Tibial artery (tissue), 4 donors: Measurements from ENCODE around the gene PRDM4.

Experiments used
- DNase-seq, 2 donors: peaks; one replicate each; pipeline ENCODE4 v3.0.0-alpha.2; 2019
- H3K27ac ChIP-seq, 2 donors: fragments of 200-600 bp; sonication (generic) in 1 of 2; 1 replicate in 1 of 2; 2 replicates in 1 of 2; pipeline ENCODE4 v1.5.1; 2018 to 2019; ENCODE audit warnings: mild to moderate bottlenecking in 1 of 2
- H3K27me3 ChIP-seq, 2 donors: fragments of 200-600 bp; sonication (generic) in 1 of 2; one replicate each; pipeline versions ENCODE4 v1.5.1 to v1.6.0; 2016 to 2019
- H3K36me3 ChIP-seq, 3 donors: fragments of 200-600 bp; sonication (generic) in 2 of 3; one replicate each; pipeline ENCODE4 v1.5.1; 2016 to 2019; ENCODE audit warnings: mild to moderate bottlenecking in 2 of 3
- H3K4me1 ChIP-seq, 4 donors: fragments of 200-600 bp; sonication (generic) in 2 of 4; 1 replicate in 3 of 4; 2 replicates in 1 of 4; pipeline ENCODE4 v1.5.1; 2016 to 2019
- H3K4me3 ChIP-seq, 2 donors: fragments of 200-600 bp; sonication (generic) in 1 of 2; 1 replicate in 1 of 2; 2 replicates in 1 of 2; pipeline ENCODE4 v1.5.1; 2018 to 2019; ENCODE audit warnings: mild to moderate bottlenecking in 2 of 2
- H3K9me3 ChIP-seq, 3 donors: fragments of 200-600 bp; sonication (generic) in 1 of 3; one replicate each; pipeline ENCODE4 v1.5.1; 2016 to 2019
- intact Hi-C: fragments of 100-400 bp; cut with DNase I; formaldehyde crosslinking; loops from one replicate; pipeline ENCODE4 v1.15.0; 2023; ENCODE audit warnings: low total_unique reads
- TF ChIP-seq, protein P1 (sequence below), 2 experiments: fragments of 200-600 bp in 1 of 2; fragments of 450-650 bp in 1 of 2; IDR thresholded peaks; one replicate each; pipeline ENCODE4 v1.5.1; 2017 to 2019; ENCODE audit warnings: antibody characterized with exemption in 2 of 2, mild to moderate bottlenecking in 1 of 2, moderate library complexity in 1 of 2

The PRDM4 gene

DNA sequence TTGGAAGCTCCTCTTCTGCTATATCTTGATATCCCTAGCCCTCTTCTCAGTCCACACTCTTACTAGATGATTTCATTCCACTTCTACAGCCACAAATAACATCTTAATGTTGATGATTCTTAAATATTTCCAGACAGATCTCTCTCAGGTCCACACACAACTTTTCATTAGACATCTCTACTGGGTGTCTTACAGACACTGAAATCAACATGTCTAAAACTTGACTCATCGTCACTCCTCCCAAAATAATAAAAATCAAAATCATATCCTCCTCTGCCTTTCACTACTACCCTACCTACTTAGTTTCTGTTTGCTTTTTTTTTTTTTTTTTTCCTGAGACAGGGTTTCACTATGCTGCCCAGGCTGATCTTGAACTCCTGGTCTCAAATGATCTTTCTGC lies 11.9 kb downstream of the PRDM4 start:
- no peak overlapping the region for H3K4me3 ChIP-seq
- no peaks in the 10 kb centered on the region for H3K27me3 ChIP-seq
- no peak for DNase-seq
- H3K36me3 ChIP-seq: peaks cover 54 to 88% (median 65%) of the 10 kb centered on the region in 3 donors
- H3K9me3 ChIP-seq: no peaks in the 10 kb centered on the region
- intact Hi-C loops: no loop called here
- peaks cover 0 to 15% (median 4%) of the 10 kb centered on the region in 4 donors for H3K4me1 ChIP-seq
- no peak overlapping the region for H3K27ac ChIP-seq
- TF ChIP-seq, protein P1, sequence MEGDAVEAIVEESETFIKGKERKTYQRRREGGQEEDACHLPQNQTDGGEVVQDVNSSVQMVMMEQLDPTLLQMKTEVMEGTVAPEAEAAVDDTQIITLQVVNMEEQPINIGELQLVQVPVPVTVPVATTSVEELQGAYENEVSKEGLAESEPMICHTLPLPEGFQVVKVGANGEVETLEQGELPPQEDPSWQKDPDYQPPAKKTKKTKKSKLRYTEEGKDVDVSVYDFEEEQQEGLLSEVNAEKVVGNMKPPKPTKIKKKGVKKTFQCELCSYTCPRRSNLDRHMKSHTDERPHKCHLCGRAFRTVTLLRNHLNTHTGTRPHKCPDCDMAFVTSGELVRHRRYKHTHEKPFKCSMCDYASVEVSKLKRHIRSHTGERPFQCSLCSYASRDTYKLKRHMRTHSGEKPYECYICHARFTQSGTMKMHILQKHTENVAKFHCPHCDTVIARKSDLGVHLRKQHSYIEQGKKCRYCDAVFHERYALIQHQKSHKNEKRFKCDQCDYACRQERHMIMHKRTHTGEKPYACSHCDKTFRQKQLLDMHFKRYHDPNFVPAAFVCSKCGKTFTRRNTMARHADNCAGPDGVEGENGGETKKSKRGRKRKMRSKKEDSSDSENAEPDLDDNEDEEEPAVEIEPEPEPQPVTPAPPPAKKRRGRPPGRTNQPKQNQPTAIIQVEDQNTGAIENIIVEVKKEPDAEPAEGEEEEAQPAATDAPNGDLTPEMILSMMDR (IDR thresholded peaks at IDR 0.05): no peak

GRCh38 chr12:107748472-107748871 lies 12.5 kb downstream of the PRDM4 start:
- peaks cover 60 to 89% (median 65%) of the 10 kb centered on the region in 3 donors for H3K36me3 ChIP-seq
- TF ChIP-seq, protein P1 (IDR thresholded peaks at IDR 0.05): no peak
- no peaks in the 10 kb centered on the region for H3K9me3 ChIP-seq
- no peak for DNase-seq
- no peaks in the 10 kb centered on the region for H3K27me3 ChIP-seq
- H3K27ac ChIP-seq: no peak overlapping the region
- no peak overlapping the region for H3K4me3 ChIP-seq
- intact Hi-C loops: no loop called here
- H3K4me1 ChIP-seq: peaks cover 0 to 15% (median 4%) of the 10 kb centered on the region in 4 donors

GRCh38 chr12:107736914-107737313 lies 24.0 kb downstream of the PRDM4 start:
- H3K27ac ChIP-seq: no peak overlapping the region
- no peak for DNase-seq
- intact Hi-C loops: no loop called here

GRCh38 chr12:107735763-107736162 lies 25.2 kb downstream of the PRDM4 start:
- DNase-seq: no peak
- Histone ChIP-seq H3K27me3 (no peaks in the 10 kb centered on the region), H3K4me3 (no peak overlapping the region), H3K36me3 (peaks cover 77 to 87% (median 83%) of the 10 kb centered on the region in 3 donors), H3K9me3 (no peaks in the 10 kb centered on the region), H3K4me1 (no peaks in the 10 kb centered on the region), H3K27ac (no peak overlapping the region)
- TF ChIP-seq, protein P1 (IDR thresholded peaks at IDR 0.05): no peak
- intact Hi-C loops: no loop called here

More at GRCh38 chr12:107736914-107737313, 24.0 kb downstream of the PRDM4 start:
- no peaks in the 10 kb centered on the region for H3K27me3 ChIP-seq
- H3K4me1 ChIP-seq: no peaks in the 10 kb centered on the region
- TF ChIP-seq, protein P1 (IDR thresholded peaks at IDR 0.05): no peak
- H3K4me3 ChIP-seq: no peak overlapping the region
- peaks cover 88 to 99% (median 94%) of the 10 kb centered on the region in 3 donors for H3K36me3 ChIP-seq
- H3K9me3 ChIP-seq: no peaks in the 10 kb centered on the region

GRCh38 chr12:107734139-107734538 lies 26.8 kb downstream of the PRDM4 start:
- Histone ChIP-seq H3K9me3 (no peaks in the 10 kb centered on the region), H3K36me3 (peaks cover 60 to 71% (median 67%) of the 10 kb centered on the region in 3 donors), H3K27me3 (no peaks in the 10 kb centered on the region), H3K4me3 (no peak overlapping the region), H3K27ac (no peak overlapping the region), H3K4me1 (no peaks in the 10 kb centered on the region)
- DNase-seq: no peak
- intact Hi-C loops: no loop called here
- TF ChIP-seq, protein P1 (IDR thresholded peaks at IDR 0.05): no peak

DNA sequence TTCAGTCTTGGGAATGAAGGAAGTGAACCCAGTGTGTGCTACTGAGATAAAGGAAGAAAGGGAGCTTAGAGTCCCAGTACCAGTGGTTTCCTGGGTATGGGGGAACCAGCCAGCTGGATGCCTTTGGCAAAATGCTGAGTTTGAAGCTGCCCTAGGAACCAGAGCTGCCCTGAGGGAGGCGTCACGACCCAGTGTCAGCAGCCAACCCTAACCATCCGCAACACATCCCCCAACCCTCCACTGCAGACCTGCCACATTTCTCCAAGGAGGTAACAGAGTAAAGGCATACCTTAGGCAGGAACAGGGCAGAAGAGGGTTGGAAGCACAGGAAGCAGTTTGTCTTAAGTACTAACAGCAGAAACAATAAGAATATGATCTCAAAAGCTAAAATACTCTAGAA lies 28.6 kb downstream of the PRDM4 start:
- Histone ChIP-seq H3K36me3 (peaks cover 43 to 53% (median 50%) of the 10 kb centered on the region in 3 donors), H3K4me3 (no peak overlapping the region), H3K27me3 (no peaks in the 10 kb centered on the region), H3K27ac (no peak overlapping the region), H3K9me3 (no peaks in the 10 kb centered on the region), H3K4me1 (no peaks in the 10 kb centered on the region)
- no peak for DNase-seq
- intact Hi-C loops: no loop called here
- TF ChIP-seq, protein P1 (IDR thresholded peaks at IDR 0.05): no peak
